OCI-M1 (cell line): ENCODE measurements around the gene NR2E3.

ENCODE experiments used
- DNase-seq: peaks from one replicate; lab custom pipeline; 2025; lab: John Stamatoyannopoulos, UW

Gene NR2E3

GRCh38 chr15:71810256-71811035 lies at the start of gene NR2E3:
TSS of gene NR2E3 (plus strand) at chr15:71810554. CDS start at chr15:71810744, 190 bp downstream.
- no peak for DNase-seq

GRCh38 chr15:71760852-71761251 lies 49.5 kb upstream of the NR2E3 start:
- DNase-seq, result no peak

GRCh38 chr15:71761649-71762048 lies 48.7 kb upstream of the NR2E3 start:
- no peak for DNase-seq

- no peak for DNase-seq
Measured at GRCh38 chr15:71768184-71768583, 42.2 kb upstream of the NR2E3 start.

- no peak for DNase-seq
Measured at GRCh38 chr15:71773206-71773859, 37.0 kb upstream of the NR2E3 start.

- no peak for DNase-seq
Measured at GRCh38 chr15:71775856-71776255, 34.5 kb upstream of the NR2E3 start.

- DNase-seq, result no peak
Measured at GRCh38 chr15:71776304-71776703, 34.0 kb upstream of the NR2E3 start.

GRCh38 chr15:71777216-71777943 lies 33.0 kb upstream of the NR2E3 start:
- DNase-seq, result no peak

GRCh38 chr15:71779073-71779797 lies 31.1 kb upstream of the NR2E3 start:
- no peak for DNase-seq

- DNase-seq, result peak; percentile 76
Measured at GRCh38 chr15:71780115-71780976, 30.0 kb upstream of the NR2E3 start.

GRCh38 chr15:71781179-71781964 lies 29.0 kb upstream of the NR2E3 start:
- no peak for DNase-seq

GRCh38 chr15:71781965-71782265 lies 28.4 kb upstream of the NR2E3 start:
- DNase-seq, result no peak

- DNase-seq, result no peak
Measured at GRCh38 chr15:71782422-71783165, 27.8 kb upstream of the NR2E3 start.

GRCh38 chr15:71784719-71785118 lies 25.6 kb upstream of the NR2E3 start:
- DNase-seq, result no peak

- DNase-seq, result no peak
Measured at GRCh38 chr15:71785996-71786395, 24.4 kb upstream of the NR2E3 start.

- DNase-seq, result no peak
Measured at GRCh38 chr15:71786673-71787072, 23.7 kb upstream of the NR2E3 start.

- no peak for DNase-seq
Measured at GRCh38 chr15:71788646-71789579, 21.4 kb upstream of the NR2E3 start.

- no peak for DNase-seq
Measured at GRCh38 chr15:71789616-71790015, 20.7 kb upstream of the NR2E3 start.

GRCh38 chr15:71790081-71790480 lies 20.3 kb upstream of the NR2E3 start:
- DNase-seq, result no peak
